ENCODE results near the gene CYP2E1. TPM values are rescaled to one million over a fixed set of nuclear protein-coding genes. Genes with fewer than 3 reads are reported as not detected.

The CYP2E1 gene
- total RNA-seq: 11.9 TPM

DNA sequence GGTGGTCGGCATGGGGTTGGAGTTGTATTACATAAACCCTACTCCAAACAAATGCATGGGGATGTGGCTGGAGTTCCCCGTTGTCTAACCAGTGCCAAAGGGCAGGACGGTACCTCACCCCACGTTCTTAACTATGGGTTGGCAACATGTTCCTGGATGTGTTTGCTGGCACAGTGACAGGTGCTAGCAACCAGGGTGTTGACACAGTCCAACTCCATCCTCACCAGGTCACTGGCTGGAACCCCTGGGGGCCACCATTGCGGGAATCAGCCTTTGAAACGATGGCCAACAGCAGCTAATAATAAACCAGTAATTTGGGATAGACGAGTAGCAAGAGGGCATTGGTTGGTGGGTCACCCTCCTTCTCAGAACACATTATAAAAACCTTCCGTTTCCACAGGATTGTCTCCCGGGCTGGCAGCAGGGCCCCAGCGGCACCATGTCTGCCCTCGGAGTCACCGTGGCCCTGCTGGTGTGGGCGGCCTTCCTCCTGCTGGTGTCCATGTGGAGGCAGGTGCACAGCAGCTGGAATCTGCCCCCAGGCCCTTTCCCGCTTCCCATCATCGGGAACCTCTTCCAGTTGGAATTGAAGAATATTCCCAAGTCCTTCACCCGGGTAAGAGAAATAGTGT is at the start of gene CYP2E1:
Gene CYP2E1, plus strand, starts transcription at position 407 of the 632 bp plus-strand sequence. Its CDS starts 33 bp downstream, at position 440.
- peaks cover 0 to 11% of the 10 kb centered on the region in 2 donors for H3K9me3 ChIP-seq
- peak within 1 kb of the TSS in 1 of 2 donors; percentile 49 for H3K4me3 ChIP-seq
- H3K36me3 ChIP-seq: no peaks in the 10 kb centered on the region
- H3K27ac ChIP-seq: no peak within 1 kb of the TSS
- TF ChIP-seq, protein P1, sequence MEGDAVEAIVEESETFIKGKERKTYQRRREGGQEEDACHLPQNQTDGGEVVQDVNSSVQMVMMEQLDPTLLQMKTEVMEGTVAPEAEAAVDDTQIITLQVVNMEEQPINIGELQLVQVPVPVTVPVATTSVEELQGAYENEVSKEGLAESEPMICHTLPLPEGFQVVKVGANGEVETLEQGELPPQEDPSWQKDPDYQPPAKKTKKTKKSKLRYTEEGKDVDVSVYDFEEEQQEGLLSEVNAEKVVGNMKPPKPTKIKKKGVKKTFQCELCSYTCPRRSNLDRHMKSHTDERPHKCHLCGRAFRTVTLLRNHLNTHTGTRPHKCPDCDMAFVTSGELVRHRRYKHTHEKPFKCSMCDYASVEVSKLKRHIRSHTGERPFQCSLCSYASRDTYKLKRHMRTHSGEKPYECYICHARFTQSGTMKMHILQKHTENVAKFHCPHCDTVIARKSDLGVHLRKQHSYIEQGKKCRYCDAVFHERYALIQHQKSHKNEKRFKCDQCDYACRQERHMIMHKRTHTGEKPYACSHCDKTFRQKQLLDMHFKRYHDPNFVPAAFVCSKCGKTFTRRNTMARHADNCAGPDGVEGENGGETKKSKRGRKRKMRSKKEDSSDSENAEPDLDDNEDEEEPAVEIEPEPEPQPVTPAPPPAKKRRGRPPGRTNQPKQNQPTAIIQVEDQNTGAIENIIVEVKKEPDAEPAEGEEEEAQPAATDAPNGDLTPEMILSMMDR (IDR thresholded peaks at IDR 0.05): no peak
- peaks cover 13% of the 10 kb centered on the region for H3K27me3 ChIP-seq
- H3K4me1 ChIP-seq: no peaks in the 10 kb centered on the region
- intact Hi-C loops (cut with DNase I): no loop called here
- DNase-seq (ENCODE audit: low spot score in 2 of 2): no peak

DNA sequence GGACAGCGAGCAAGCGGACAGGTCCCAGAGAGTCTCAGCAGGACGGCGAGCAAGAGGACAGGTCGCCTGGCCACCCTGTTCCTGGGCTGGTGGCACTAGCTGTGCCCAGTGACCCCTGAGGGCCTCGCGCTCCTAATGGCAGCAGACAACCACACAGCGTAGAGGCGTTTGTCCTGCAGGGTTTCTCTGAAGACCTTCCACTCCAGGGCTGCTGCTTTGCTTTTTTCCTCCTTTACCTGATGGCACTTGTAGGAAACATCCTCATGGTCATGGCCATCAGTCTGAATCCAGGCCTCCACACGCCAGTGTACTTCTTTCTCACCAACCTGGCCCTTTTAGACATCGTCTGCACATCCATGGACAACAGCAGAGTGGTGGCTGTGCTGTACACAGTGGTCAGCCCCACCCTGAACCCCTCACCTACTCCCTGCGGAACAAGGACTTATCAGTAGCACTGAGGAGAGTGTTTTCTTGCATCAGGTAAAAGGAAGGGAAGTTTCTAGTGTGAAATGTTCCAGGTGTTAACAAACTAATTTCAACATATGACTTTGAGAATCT is 46.0 kb upstream of the CYP2E1 start:
- H3K4me3 ChIP-seq: no peak overlapping the region
- no peaks in the 10 kb centered on the region for H3K27me3 ChIP-seq
- no peaks in the 10 kb centered on the region for H3K4me1 ChIP-seq
- intact Hi-C loops (cut with DNase I): no loop called here
- DNase-seq (ENCODE audit: low spot score in 2 of 2): no peak
- TF ChIP-seq, protein P1 (IDR thresholded peaks at IDR 0.05): no peak
- peaks cover 5 to 39% of the 10 kb centered on the region in 2 donors for H3K9me3 ChIP-seq
- no peak overlapping the region for H3K27ac ChIP-seq
- no peaks in the 10 kb centered on the region for H3K36me3 ChIP-seq

GRCh38 chr10:133481657-133482056 is 45.5 kb upstream of the CYP2E1 start:
- Histone ChIP-seq H3K27me3 (no peaks in the 10 kb centered on the region), H3K27ac (no peak overlapping the region), H3K36me3 (no peaks in the 10 kb centered on the region), H3K9me3 (peaks cover 7 to 44% of the 10 kb centered on the region in 2 donors), H3K4me1 (no peaks in the 10 kb centered on the region), H3K4me3 (no peak overlapping the region)
- TF ChIP-seq, protein P1 (IDR thresholded peaks at IDR 0.05): no peak
- no peak for DNase-seq (ENCODE audit: low spot score in 2 of 2)
- intact Hi-C loops (cut with DNase I): no loop called here

DNA sequence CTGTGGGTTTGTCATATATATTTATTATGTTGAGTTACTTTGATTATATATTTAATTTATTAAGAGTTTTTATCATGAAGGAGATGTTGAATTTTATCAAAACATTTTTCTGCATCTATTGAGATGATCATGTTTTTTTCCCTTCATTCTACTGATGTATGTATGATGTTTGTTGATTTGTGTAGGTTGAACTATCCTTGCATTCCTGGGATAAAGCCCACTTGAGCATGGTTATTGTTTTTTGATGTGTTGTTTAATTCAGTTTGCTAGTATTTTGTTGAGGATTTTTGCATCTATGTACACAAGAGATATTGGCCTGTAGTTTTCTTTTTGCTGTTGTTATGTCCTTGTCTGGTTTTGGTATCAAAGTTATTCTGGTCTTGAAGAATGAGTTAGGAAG is 42.3 kb upstream of the CYP2E1 start:
- intact Hi-C loops (cut with DNase I): no loop called here
- TF ChIP-seq, protein P1 (IDR thresholded peaks at IDR 0.05): no peak
- Histone ChIP-seq H3K4me1 (no peaks in the 10 kb centered on the region), H3K27ac (no peak overlapping the region), H3K36me3 (no peaks in the 10 kb centered on the region), H3K9me3 (peaks cover 11 to 59% of the 10 kb centered on the region in 2 donors), H3K27me3 (no peaks in the 10 kb centered on the region), H3K4me3 (no peak overlapping the region)
- DNase-seq (ENCODE audit: low spot score in 2 of 2): no peak

DNA sequence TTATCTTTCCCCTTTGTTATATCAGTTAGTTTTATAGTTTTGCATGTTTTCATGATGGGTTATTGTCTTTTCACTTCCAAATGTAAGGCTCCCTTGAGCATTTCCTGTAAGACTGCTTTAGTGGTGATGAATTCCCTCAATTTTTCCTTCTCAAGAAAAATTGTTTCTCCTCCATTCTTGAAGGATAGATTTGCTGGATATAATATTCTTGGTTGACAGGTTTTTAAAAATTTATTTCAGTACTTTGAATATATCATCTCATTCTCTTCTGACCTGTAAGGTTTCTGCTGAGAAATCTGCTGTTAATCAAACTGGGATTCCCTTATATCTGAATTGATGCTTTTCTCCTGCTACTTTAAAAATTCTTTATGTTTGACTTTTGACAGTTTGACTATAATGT is 40.1 kb upstream of the CYP2E1 start:
- Histone ChIP-seq H3K4me1 (no peaks in the 10 kb centered on the region), H3K9me3 (peaks cover 9 to 52% of the 10 kb centered on the region in 2 donors), H3K27ac (no peak overlapping the region), H3K36me3 (no peaks in the 10 kb centered on the region), H3K4me3 (no peak overlapping the region), H3K27me3 (no peaks in the 10 kb centered on the region)
- intact Hi-C loops (cut with DNase I): no loop called here
- DNase-seq (ENCODE audit: low spot score in 2 of 2): no peak
- TF ChIP-seq, protein P1 (IDR thresholded peaks at IDR 0.05): no peak

Data from ascending aorta (tissue), 2 donors.